NCI-H2196 (cell line): ENCODE measurements around the gene RNF44.
"Not testable (repeated sequence)": the region's sequence is repeated elsewhere in the genome, so short reads cannot be mapped to it uniquely, and the experiment has no call there.

Experiments used
- DNase-seq: peaks from one replicate; lab custom pipeline; 2025; ENCODE audit not compliant: unreplicated experiment; lab: John Stamatoyannopoulos, UW

RNF44 gene

DNA sequence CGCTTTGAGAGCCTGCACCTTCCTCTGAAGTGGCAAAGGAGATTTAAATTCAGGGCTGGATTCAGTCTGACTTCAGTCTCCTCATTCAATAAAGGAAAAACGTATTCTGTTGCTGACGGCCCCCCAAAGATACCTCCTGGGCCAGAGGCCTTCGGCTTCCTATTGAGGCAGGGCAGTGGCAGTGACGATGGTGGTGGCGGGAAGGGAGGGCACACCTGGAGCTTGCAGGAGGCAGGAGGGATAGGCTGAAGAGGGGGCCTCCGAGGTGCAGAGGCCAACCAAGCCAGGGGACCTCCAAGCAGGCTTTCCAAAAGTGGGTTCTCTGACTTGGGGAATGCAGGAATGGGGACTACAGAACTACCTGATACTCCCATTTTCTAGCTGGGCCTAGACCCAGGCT is 15.9 kb downstream of the RNF44 start:
- DNase-seq: no peak

DNA sequence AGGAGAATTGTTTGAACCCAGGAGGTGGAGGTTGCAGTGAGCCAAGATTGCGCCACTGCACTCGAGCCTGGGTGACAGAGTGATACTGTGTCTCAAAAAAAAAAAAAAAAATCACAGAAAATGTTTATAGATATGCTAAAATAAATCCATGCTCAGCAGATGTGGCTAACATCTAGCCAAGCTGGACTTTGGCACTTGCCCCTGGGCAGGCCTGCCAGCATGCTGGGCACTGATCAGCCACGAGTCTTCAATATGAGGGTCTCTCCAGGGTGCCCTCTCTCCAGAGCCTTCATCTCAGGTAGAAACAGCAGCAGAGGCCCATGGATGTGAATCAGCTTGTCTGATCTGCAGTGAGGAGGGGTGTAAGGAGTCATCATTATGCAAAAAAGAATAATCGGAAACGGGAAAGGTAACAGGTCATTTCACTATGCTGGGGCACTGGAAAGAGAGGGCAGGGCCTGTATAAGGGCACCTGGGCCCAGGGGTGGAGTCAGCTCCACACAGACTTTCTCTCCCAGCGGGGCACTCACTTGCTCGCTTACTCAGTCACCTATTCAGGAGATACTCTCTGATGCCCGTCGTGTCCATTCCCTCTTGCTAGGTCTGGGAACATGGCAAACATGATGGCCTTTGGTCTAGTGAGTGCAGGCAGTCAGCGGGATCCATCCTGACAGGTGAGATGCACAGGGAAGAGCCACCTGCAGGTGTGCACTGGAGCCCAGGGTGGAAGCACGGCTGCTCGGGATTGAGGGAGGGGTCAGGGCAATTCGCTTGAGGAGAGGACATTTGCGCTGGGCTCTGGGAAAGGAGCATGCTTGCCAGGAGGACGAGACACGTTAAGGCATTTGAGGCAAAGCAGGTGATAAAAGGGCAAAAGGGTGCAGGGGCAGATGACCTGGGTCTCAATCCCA is 17.1 kb downstream of the RNF44 start:
- no peak for DNase-seq

DNA sequence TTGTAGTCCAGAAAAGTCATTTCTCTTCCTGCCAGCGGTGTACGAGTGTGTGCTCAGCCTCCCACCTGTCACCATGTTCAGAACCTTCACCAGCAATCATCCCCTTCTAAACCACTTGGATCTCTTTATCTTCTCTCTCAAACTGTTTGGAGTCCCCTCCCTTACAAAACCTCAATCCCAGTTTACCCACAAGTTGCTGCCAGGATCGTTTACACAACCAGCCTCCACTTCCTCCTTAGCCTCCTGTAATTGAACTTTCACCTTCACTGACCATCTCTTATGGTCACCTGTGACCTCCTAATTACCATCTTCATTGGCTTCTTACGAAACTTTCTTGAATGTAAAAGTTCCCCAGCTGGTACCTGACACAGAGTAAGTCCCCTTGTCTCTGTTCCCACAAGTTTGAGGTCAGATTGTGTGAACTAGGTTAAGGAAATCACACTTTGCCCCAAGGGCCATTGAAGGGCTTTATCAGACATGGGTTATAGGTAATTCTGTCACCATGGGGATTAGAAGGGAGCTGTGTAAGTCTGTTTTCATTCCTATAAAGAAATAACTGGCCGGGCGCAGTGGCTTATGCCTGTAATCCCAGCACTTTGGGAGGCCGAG is 20.0 kb downstream of the RNF44 start:
- no peak for DNase-seq

DNA sequence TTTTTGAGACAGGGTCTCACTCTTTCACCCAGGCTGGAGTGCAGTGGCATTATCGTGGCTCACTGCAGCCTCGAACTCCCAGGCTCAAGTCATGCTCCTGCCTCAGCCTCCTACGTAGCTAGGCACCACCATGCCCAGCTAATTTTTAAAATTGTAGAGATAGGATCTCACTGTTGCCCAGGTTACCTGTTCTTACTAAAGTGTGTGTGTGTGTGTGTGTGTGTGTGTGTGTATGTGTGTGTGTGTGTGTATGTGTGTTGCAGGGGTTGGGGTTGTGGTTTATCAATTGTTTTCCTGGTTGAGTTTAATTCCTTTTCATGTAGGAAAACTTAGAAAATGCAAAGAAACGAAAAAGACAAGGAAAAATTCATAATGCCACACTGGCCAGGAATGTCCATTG is 21.8 kb downstream of the RNF44 start:
- DNase-seq: no peak

GRCh38 chr5:176514244-176514950 is 22.8 kb downstream of the RNF44 start:
- DNase-seq: no peak

DNA sequence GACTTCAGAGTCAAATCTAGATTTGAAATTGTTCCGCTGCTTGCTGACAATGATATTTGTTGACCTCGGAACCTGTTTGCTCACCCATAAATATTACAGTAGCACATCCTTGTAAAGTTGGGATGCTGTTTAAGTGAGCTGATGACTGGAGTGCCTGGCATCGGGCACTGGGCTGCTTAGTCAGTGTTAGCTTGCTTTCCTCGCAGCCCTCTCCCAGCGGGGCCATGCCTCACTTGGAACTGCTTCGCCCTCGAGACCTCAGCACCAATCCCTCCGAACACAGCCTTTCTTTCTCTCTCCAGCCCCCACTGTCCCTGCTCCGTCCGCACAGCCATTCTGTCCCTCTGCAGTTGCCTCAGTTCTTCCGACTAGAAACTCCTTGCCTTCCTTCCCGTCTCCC is 23.4 kb downstream of the RNF44 start:
- no peak for DNase-seq

DNA sequence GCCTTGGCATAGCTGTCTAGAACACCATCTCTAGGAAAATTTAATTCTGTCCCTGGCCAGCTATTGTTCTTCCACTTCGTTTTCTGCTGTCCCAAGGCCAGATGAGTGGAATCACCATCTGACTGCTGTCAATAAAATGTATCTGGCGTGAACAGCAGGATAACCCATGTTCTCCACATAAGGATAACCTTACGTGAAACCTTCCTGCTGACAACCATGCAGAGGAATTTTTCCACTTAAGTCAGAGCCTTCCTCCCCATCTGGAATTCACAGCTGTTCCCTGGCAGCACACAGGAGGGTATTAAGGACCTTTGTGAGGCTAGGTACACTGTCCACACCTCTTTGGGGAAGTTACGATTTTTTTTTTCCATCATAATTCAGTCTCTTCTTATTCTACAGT is 28.6 kb downstream of the RNF44 start:
- no peak for DNase-seq

DNA sequence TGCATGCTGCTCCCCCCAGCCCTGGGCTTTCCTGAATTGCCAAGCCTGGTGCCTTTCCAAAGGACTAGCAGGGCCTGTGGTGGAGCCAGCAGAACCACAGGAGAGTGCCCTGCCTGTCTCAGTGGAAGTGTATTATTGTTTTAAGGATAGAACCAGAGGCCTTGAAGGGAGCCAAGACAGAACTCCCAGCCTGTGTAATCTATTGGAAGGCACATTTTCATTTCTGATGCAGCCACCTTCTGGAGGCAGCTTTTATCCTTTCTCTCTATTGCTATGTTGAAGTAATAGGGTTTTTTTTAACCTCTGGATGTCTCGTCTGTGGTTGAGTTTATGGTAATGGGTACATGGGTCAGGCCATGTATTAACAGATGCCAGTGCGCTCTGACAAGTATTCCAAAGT is 29.3 kb downstream of the RNF44 start:
- DNase-seq: no peak

DNA sequence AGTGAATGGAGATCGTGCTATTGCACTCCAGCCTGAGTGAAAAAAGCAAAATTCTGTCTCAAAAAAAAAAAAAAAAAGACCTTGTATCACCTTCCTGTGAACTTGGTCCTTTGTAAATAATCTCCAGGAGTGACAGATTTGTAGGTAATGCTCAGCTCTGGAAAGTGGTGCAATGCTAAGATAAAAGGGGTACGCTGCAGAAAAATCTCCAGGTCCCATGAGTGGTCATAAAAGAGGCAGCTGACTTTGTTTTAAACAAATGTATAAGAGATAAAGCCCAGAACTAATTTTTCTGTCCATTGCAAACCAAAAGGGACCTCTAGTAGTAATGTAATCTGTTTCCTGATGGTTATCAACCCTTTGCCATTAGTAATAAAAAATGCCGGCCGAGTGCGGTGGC is 33.7 kb downstream of the RNF44 start:
- DNase-seq: no peak

DNA sequence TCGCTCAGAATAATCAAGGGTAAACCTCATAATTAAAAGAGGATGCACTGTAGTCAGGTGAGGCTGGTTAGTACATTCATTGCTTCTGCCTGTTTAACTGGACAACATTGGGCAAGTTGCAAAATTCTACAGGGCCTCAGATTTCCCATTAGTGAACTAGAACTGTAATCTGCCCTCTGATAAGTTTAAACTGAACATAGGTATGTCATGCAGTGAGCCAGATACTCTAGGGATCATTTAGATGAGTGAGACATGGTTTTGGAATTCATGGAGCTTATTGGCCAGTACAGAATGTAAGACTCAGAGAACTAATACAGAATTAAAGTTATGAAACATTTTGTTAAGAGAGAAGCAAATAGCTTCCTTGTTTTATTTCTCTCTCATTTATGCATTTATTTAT is 35.9 kb downstream of the RNF44 start:
- DNase-seq: no peak

GRCh38 chr5:176500511-176500910 is 36.7 kb downstream of the RNF44 start:
- DNase-seq: no peak

DNA sequence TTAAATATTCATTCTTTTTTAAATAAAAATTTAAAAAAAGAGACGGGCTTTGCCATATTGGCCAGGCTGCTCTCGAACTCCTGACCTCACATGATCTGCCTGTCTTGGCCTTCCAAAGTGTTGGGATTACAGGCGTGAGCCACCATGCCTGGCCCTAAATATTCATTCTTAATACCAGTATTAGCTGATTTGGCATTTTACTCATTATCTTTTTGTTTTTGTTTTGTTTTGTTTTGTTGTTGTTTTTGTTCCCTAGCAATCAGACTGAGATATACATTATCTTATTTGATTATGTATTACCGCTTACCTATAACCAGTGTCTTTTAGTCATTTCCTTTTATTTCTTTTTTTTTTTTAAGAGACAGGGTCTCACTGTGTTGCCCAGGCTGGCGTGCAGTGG is 37.9 kb downstream of the RNF44 start:
- no peak for DNase-seq

GRCh38 chr5:176497852-176498251 is 39.4 kb downstream of the RNF44 start:
- DNase-seq: no peak

DNA sequence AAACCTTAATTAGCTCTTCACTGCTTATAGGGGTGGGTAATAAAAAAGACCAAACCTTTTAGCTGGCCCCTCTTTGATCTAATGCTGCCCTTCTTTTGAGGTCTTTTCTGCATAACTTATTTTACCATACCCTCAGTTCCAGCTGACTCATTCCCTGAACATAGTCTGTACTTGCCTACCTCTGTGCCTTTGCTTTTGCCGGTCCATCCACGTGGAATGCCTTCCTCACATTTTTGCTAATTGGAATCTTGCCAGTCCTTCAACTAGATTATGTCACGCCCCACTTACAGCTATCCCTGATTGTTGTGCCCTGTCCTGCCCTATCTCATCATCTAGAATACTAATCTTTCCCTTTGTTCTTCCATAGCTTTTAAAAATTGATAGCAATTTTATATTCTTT is 44.8 kb downstream of the RNF44 start:
- DNase-seq: no peak

GRCh38 chr5:176491901-176492300 is 45.3 kb downstream of the RNF44 start:
- DNase-seq: no peak

DNA sequence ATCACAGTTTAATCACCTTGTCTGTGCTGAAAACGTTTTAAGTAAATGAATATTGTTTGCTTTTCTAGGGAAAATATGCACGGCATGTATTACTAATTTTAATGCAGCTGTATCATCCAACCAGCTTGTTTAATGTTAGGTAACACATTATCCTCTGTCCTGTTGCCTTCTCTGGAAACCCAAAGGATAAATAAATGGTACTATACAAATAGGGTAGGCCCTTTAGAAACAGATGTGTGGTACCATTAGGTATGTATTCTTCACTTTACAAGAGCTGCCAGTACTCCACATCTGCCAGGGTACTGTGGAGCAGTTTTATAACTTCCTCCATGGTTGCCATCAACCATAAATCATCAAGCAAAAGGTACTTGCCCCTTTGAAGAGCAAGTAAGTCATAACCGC is 46.1 kb downstream of the RNF44 start:
- no peak for DNase-seq

DNA sequence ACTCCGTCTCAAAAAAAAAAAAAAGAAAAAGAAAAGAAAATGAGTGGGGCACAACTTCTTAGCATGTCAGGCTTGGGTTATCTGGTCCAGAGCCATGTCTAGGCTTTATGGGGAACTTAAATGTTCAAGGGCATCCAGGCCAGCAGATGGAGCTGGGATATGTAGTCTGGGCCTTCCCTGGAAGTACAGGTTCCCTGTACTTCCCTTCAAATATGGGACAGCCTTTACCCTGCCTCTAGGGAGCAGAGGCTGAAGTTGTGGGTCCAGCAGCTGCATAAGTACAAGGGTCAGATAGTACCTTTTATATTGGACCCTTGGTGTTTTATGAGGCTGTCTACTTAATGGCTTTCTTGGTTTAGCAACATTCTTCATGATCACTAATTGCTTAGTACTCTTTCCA is 46.9 kb downstream of the RNF44 start:
- DNase-seq: no peak

DNA sequence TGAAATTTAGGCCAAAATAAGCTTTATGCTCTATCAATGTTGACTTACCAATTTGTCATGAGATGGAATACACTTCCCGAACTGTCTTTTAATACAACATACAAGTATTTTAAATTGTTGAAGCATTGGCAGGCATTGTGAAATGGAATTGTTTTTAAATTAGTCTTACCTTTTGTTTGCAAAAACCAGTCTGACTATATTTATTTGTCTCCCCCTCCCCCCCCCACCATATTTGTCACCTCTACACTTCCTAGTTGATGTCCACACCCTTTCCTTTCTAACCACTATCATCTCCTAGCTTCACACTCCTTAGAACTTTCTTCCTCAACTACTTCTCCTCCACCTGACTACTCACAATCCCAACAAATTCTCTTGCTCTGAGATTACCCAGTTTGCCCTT is 48.1 kb downstream of the RNF44 start:
- DNase-seq: no peak

DNA sequence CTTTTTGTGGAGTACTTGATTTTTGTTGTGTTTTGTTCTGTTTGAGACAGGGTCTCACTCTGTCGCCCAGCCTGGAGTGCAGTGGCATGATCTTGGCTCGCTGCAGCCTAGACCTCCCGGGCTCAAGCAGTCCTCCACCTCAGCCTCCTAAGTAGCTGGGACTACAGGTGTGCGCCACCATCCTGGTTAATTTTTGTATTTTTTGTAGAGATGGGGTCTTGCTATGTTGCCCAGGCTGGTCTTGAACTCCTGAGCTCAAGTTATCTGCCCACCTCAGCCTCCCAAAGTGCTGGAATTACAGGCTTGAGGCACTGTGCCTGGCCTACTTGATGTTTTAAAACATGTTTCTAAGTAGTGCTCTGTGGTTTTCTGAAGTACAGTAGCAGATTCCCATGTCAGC is 50.0 kb downstream of the RNF44 start:
- not testable (repeated sequence) for DNase-seq

- no peak for DNase-seq
Observed at GRCh38 chr5:176486189-176486757, 50.9 kb downstream of the RNF44 start.

- no peak for DNase-seq
Observed at GRCh38 chr5:176485176-176485575, 52.0 kb downstream of the RNF44 start.

DNA sequence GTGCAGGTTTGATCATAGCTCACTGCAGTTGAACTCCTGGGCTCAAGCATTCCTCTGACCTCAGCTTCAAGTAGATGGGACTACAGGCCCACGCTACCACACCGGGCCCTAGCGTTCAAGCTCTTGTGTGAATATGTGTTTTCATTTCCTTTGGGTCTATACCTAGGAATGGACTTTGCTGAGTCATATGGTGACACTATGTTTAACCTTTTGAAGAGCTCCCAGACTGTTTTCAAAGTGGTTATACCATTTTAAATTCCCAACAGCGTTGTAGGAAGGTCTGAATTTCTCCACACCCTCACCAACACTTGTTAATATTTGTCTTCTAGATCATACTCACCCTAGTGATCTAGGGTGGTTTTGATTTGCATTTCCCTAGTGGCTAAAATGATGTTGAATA is 55.5 kb downstream of the RNF44 start:
- no peak for DNase-seq
